Right hindlimb (tissue), 1 donor: Measurements from ENCODE around the gene OR2V2.
A peak's percentile ranks its signal among the peaks of the same experiment; 100 is the strongest.

Experiments used
- DNase-seq: peaks from one replicate; pipeline ENCODE4 v3.0.0-alpha.2; 2018

Gene OR2V2

GRCh38 chr5:181192337-181193046 lies 45.1 kb downstream of the OR2V2 start:
- no peak for DNase-seq

GRCh38 chr5:181193656-181194055 lies 46.3 kb downstream of the OR2V2 start:
- no peak for DNase-seq

GRCh38 chr5:181194489-181195248 lies 47.3 kb downstream of the OR2V2 start:
- no peak for DNase-seq

- no peak for DNase-seq
Measured at GRCh38 chr5:181195249-181195761, 47.9 kb downstream of the OR2V2 start.

- no peak for DNase-seq
Measured at GRCh38 chr5:181197326-181197951, 50.1 kb downstream of the OR2V2 start.

- no peak for DNase-seq
Measured at GRCh38 chr5:181198106-181198685, 50.8 kb downstream of the OR2V2 start.

- no peak for DNase-seq
Measured at GRCh38 chr5:181198905-181199519, 51.6 kb downstream of the OR2V2 start.

GRCh38 chr5:181199881-181200638 lies 52.7 kb downstream of the OR2V2 start:
- DNase-seq = no peak

GRCh38 chr5:181200816-181201215 lies 53.4 kb downstream of the OR2V2 start:
- DNase-seq = no peak

GRCh38 chr5:181203093-181203711 lies 55.8 kb downstream of the OR2V2 start:
- DNase-seq = no peak

- DNase-seq = no peak
Measured at GRCh38 chr5:181203777-181204112, 56.4 kb downstream of the OR2V2 start.

GRCh38 chr5:181204113-181204825 lies 56.9 kb downstream of the OR2V2 start:
- DNase-seq = no peak

- peak; percentile 54 for DNase-seq
Measured at GRCh38 chr5:181204826-181205760, 57.7 kb downstream of the OR2V2 start, which contains the start of gene TRIM7. Gene TRIM7 (minus strand): TSS chr5:181205196. CDS start chr5:181205110, 86 bp downstream.

GRCh38 chr5:181205761-181206649 lies 58.6 kb downstream of the OR2V2 start:
- DNase-seq = peak; percentile 41

- peak; percentile 88 for DNase-seq
Measured at GRCh38 chr5:181207214-181207959, 60.0 kb downstream of the OR2V2 start.

GRCh38 chr5:181207960-181208253 lies 60.5 kb downstream of the OR2V2 start:
- DNase-seq = no peak
